Transverse colon (tissue), 4 donors: ENCODE data around the gene CLP1. TPM values are rescaled to one million over a fixed set of nuclear protein-coding genes. Genes with fewer than 3 reads are reported as not detected.
"Not testable (repeated sequence)": the region's sequence is repeated elsewhere in the genome, so short reads cannot be mapped to it uniquely, and the experiment has no call there.

Experiments
- DNase-seq: peaks from one replicate; pipeline ENCODE4 v3.0.0-alpha.2; 2019
- H3K27ac ChIP-seq, 4 donors: fragments of 200-600 bp; sonication (generic); 2 replicates each; pipeline ENCODE4 v1.5.1; 2016 to 2018; ENCODE audit warnings: inconsistent platforms in 4 of 4
- H3K27me3 ChIP-seq: fragments of 200-600 bp; sonication (generic); 2 replicates; pipeline ENCODE4 v1.5.1; 2017; ENCODE audit warnings: inconsistent platforms
- H3K36me3 ChIP-seq, 4 donors: fragments of 200-600 bp; sonication (generic); 2 replicates each; pipeline ENCODE4 v1.5.1; 2017 to 2019; ENCODE audit warnings: inconsistent platforms in 4 of 4
- H3K4me1 ChIP-seq, 4 donors: fragments of 200-600 bp; sonication (generic); 2 replicates each; pipeline ENCODE4 v1.5.1; 2017 to 2020; ENCODE audit warnings: inconsistent platforms in 4 of 4
- H3K4me3 ChIP-seq, 4 donors: fragments of 200-600 bp; sonication (generic); 1 replicate in 1 of 4; 2 replicates in 3 of 4; pipeline versions ENCODE4 v1.5.1 to v1.6.1; 2017 to 2019; ENCODE audit warnings: inconsistent platforms in 4 of 4
- H3K9me3 ChIP-seq, 2 donors: fragments of 200-600 bp; sonication (generic); 2 replicates each; pipeline ENCODE4 v1.5.1; 2017 to 2019; ENCODE audit warnings: inconsistent platforms in 2 of 2
- CTCF ChIP-seq, 5 experiments: fragments of 200-600 bp in 3 of 5; fragments of 450-650 bp in 2 of 5; sonication (generic) in 3 of 5; IDR thresholded peaks; 1 replicate in 2 of 5; 2 replicates in 3 of 5; pipeline ENCODE4 v1.5.1; 2016 to 2017; ENCODE audit warnings: antibody characterized with exemption in 5 of 5, inconsistent platforms in 3 of 5, mild to moderate bottlenecking in 2 of 5, moderate library complexity in 1 of 5
- EP300 ChIP-seq: sonication (generic); formaldehyde crosslinking; IDR thresholded peaks from one replicate; pipeline ENCODE4 v1.6.1; 2017; ENCODE audit warnings: antibody characterized with exemption, low read depth
- POLR2A ChIP-seq: fragments of 450-650 bp; IDR thresholded peaks from one replicate; pipeline ENCODE4 v1.6.1; 2016; ENCODE audit warnings: antibody characterized with exemption, mild to moderate bottlenecking, moderate library complexity
- POLR2AphosphoS5 ChIP-seq, 3 donors: sonication (generic); formaldehyde crosslinking; IDR thresholded peaks; one replicate each; pipeline ENCODE4 v1.6.1; 2016; ENCODE audit warnings: antibody characterized with exemption in 3 of 3
- WGBS, 2 donors: methylation state at CpG; one replicate each; pipeline ENCODE4 v1.1.5; 2018; ENCODE audit warnings: low coverage in 1 of 2; 5-methylcytosine and 5-hydroxymethylcytosine counted together
- in situ Hi-C, 4 donors: fragments of 200-750 bp; cut with MboI; loops; one replicate each; pipeline versions ENCODE4 v1.15.0 to v1.15.1; 2017; ENCODE audit warnings: low sequenced_read_pairs in 3 of 4, low pct_ligation_motif_present in 1 of 4, low pct_unique_long_range_greater_than_20kb in 1 of 4
- intact Hi-C: fragments of 100-400 bp; cut with DNase I; formaldehyde crosslinking; loops from one replicate; pipeline ENCODE4 v1.15.1; 2023; ENCODE audit warnings: low total_unique reads
- total RNA-seq, 4 donors: library from RNA; depleted of rRNA; stranded (reverse); fragments of >200 nt; gene quantifications; one replicate each; pipeline ENCODE4 v1.1.0, GENCODE V29; 2016

CLP1 gene
- total RNA-seq, 4 donors from 2014 or later: 10.0 to 24.7 (median 11.6) TPM; not detected in 1

DNA sequence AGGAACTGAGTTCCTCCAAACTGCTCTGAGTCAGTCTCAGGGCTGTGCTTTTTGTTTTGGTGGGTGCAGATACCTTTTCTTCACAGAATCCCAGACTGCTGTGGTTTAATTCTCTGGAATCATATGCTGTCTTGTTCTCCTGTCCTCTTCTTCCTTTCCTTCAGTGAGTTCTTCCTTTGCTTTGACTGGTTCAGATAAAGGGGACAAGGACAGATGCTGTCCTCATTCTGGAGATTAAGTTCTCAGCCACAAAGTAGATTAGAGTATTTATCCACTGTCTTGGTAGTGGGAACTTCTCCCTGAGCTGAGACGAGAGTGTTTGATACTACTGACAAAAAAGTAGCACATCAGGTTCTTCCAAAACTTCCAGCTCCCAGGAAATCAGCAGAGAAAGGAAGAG, 23.6 kb downstream of the CLP1 start:
- TF ChIP-seq CTCF (IDR thresholded peaks at IDR 0.05) (no peak), POLR2A (no peak)
- H3K27ac ChIP-seq: no peak overlapping the region
- H3K4me3 ChIP-seq: no peak overlapping the region
- in situ Hi-C loops (loop anchor here in 1 of 4 donors (25.0 kb wide), 1 partner anchor 131 kb away; no protein-coding TSS in a partner anchor), intact Hi-C loops (no loop called here)
- WGBS, 2 donors: 65% methylated on average over 1 of the region's 1 CpG; no CpG with 5 or more reads in 1 of the 2 donors
- DNase-seq: no peak
- peaks cover 0 to 31% (median 9%) of the 10 kb centered on the region in 4 donors for H3K36me3 ChIP-seq
- peaks cover 0 to 28% (median 0%) of the 10 kb centered on the region in 4 donors for H3K4me1 ChIP-seq
- no peaks in the 10 kb centered on the region for H3K9me3 ChIP-seq
- H3K27me3 ChIP-seq: no peaks in the 10 kb centered on the region

DNA sequence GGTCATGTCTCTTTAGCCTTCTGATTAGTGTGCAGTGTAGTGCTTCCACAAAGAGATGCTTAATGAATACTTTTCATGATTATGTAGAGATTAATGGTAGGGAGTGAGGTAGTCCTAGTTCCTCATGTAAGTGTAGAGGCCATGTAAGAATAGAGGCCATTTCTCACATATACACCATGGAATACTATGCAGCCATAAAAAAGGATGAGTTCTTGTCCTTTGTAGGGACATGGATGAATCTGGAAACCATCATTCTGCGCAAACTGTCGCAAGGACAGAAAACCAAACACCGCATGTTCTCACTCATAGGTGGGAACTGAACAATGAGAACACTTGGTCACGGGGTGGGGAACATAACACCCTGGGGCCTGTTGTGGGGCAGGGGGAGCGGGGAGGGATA, 32.9 kb downstream of the CLP1 start:
- in situ Hi-C loops: loop anchor here in 1 of 4 donors (25.0 kb wide), 1 partner anchor 122 kb away; no protein-coding TSS in a partner anchor
- peaks cover 0 to 94% (median 46%) of the 10 kb centered on the region in 4 donors for H3K36me3 ChIP-seq

GRCh38 chr11:57698843-57699365, 41.3 kb downstream of the CLP1 start:
- Histone ChIP-seq H3K27me3 (no peaks in the 10 kb centered on the region), H3K9me3 (no peaks in the 10 kb centered on the region), H3K27ac (no peak overlapping the region), H3K4me1 (no peaks in the 10 kb centered on the region), H3K4me3 (no peak overlapping the region), H3K36me3 (peaks cover 0 to 70% (median 33%) of the 10 kb centered on the region in 4 donors)
- intact Hi-C loops: no loop called here
- no peak for DNase-seq
- WGBS, 2 donors: 83% methylated on average over 15 of the region's 18 CpGs; no CpG with 5 or more reads in 1 of the 2 donors
- in situ Hi-C loops: loop anchor here in 1 of 4 donors (25.0 kb wide), 1 partner anchor 113 kb away; no protein-coding TSS in a partner anchor
- TF ChIP-seq POLR2A: no peak
- no peak for TF ChIP-seq POLR2AphosphoS5 (IDR thresholded peaks at IDR 0.05)

More for the DNA sequence above, 32.9 kb downstream of the CLP1 start:
- H3K4me1 ChIP-seq, H3K4me3 ChIP-seq, H3K9me3 ChIP-seq, H3K27me3 ChIP-seq, DNase-seq, intact Hi-C loops, H3K27ac ChIP-seq: not testable (repeated sequence)
- WGBS, 2 donors: 96 to 98% methylated on average over 5 of the region's 5 CpGs

DNA sequence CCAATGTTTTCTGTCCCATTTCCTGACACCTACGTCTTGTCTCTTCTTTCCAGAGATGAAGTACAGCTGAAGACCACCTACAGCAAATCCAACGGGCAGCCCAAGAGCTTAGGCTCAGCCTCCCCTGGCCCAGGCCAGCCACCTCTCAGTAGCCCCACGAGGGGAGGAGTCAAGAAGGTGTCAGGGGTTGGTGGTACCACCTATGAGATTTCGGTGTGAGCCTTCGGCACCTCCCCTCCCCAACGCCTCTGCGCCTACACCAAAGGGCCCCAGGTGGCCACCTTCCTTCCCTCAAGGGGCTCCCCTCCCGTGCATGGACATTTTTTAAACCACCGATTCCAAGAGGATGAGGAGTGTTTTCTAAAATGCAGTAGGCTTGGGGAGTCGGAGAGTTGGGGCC, 42.3 kb downstream of the CLP1 start:
- intact Hi-C loops: no loop called here
- no peaks in the 10 kb centered on the region for H3K4me1 ChIP-seq
- no peak overlapping the region for H3K27ac ChIP-seq
- H3K4me3 ChIP-seq: no peak overlapping the region
- H3K36me3 ChIP-seq: peaks cover 0 to 70% (median 31%) of the 10 kb centered on the region in 4 donors
- H3K9me3 ChIP-seq: no peaks in the 10 kb centered on the region
- WGBS, 2 donors: 86 to 91% methylated on average over 8 to 10 of the region's 10 CpGs
- H3K27me3 ChIP-seq: no peaks in the 10 kb centered on the region
- TF ChIP-seq POLR2A (no peak), POLR2AphosphoS5 (IDR thresholded peaks at IDR 0.05) (no peak), EP300 (no peak), CTCF (IDR thresholded peaks at IDR 0.05) (no peak)
- no peak for DNase-seq
- in situ Hi-C loops: loop anchor here in 1 of 4 donors (25.0 kb wide), 1 partner anchor 112 kb away; no protein-coding TSS in a partner anchor

- WGBS, 2 donors: 77 to 82% methylated on average over 3 of the region's 3 CpGs
- Histone ChIP-seq H3K4me3 (no peak overlapping the region), H3K36me3 (peaks cover 0 to 65% (median 28%) of the 10 kb centered on the region in 4 donors), H3K9me3 (no peaks in the 10 kb centered on the region), H3K27me3 (no peaks in the 10 kb centered on the region), H3K4me1 (no peaks in the 10 kb centered on the region), H3K27ac (no peak overlapping the region)
- TF ChIP-seq POLR2A: no peak
- no peak for TF ChIP-seq EP300
- TF ChIP-seq CTCF (IDR thresholded peaks at IDR 0.05): no peak
- TF ChIP-seq POLR2AphosphoS5 (IDR thresholded peaks at IDR 0.05): no peak
- in situ Hi-C loops (no loop called here), intact Hi-C loops (no loop called here)
- no peak for DNase-seq
These were observed 42.9 kb downstream of the CLP1 start for GRCh38 chr11:57700425-57700824.
